ENCODE measurements around the gene PHYHD1.

PHYHD1 gene

GRCh38 chr9:128972956-128973355 lies 52.2 kb downstream of the PHYHD1 start:
- no peak for DNase-seq (ENCODE audit: low spot score)

DNA sequence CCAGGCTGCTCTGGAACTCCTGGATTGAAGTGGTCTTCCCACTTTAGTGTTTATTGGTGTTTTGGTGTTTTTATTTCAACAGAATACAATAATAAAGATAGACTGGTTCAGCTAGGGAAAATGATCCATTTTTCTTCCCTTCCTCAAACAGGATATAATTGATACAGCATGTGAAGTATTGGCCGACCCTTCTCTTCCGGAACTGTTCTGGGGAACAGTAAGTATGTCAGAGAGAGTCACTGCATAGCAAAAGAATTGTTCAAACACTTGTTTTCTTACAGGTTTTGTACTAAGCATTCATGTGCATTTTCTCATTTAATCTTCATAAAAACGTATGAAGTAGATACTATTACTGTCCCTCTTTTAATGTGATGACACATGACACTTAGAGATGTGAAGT lies 58.3 kb downstream of the PHYHD1 start:
- no peak for DNase-seq (ENCODE audit: low spot score)

- DNase-seq (ENCODE audit: low spot score): no peak
These were observed 62.8 kb downstream of the PHYHD1 start for GRCh38 chr9:128983536-128983935.

DNA sequence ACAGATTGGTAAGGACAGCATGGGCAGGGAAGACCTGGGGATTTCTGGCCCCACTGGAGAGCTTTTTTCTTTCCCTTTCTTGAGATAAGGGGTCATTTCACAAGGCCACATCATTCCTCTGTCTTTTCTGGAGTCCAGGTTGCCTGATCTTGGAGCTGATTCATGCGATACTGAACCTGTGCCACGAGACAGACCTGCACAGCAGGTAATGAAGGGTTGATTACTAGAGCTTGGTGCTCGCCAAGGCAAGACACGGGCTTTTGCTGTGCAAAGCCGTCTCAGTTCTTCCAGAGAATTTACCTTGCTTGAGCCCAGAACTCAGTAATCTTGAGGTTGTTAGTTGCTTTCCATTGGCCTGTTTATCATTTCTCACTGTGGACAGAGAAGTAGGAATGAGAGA lies 65.9 kb downstream of the PHYHD1 start:
- DNase-seq (ENCODE audit: low spot score): no peak

GRCh38 chr9:128987805-128988204 lies 67.0 kb downstream of the PHYHD1 start:
- DNase-seq (ENCODE audit: low spot score): no peak

Data from ecto neural progenitor cell (in vitro differentiated cells).